Endothelial cell of umbilical vein (primary cell): ENCODE results near the gene PGAP6. TPM values are rescaled to one million over a fixed set of nuclear protein-coding genes. Genes with fewer than 3 reads are reported as not detected.

ENCODE experiments used
- BruUV-seq: library from RNA; stranded (reverse); fragments of 400-500 nt; replicated peaks from 2 replicates; lab custom pipeline; 2021; lab: Mats Ljungman, UMichigan
- CTCF ChIA-PET: fragments of 300-600, 350-600 bp; sonication (Branson Sonifier 250); formaldehyde crosslinking; loops from one replicate; lab custom pipeline; 2021; ENCODE audit warnings: antibody characterized with exemption, inconsistent platforms; lab: Charles Lee
- POLR2A ChIA-PET: fragments of 300-600, 350-600 bp; sonication (Branson Sonifier 250); formaldehyde crosslinking; loops from one replicate; lab custom pipeline; 2021; ENCODE audit warnings: antibody characterized with exemption, inconsistent platforms; lab: Charles Lee
- DNase-seq: peaks from one replicate; pipeline ENCODE4 v3.0.0-alpha.2; 2011; ENCODE audit warnings: low read depth, low spot score
- FAIRE-seq: peaks from 2 replicates; lab custom pipeline; 2011; peaks lifted over from hg19 to GRCh38; lab: Jason Lieb, UNC
- H2AFZ ChIP-seq: 2 replicates; pipeline ENCODE4 v1.6.0; 2012; ENCODE audit warnings: low read depth, low read length, control low read depth, inconsistent platforms
- H3K27ac ChIP-seq: 2 replicates; pipeline ENCODE4 v1.5.1; 2011; ENCODE audit warnings: low read depth, mild to moderate bottlenecking, control low read depth, low read length, moderate library complexity; ENCODE audit not compliant: insufficient read depth
- H3K27me3 ChIP-seq, 2 experiments: 2 replicates each; pipeline versions ENCODE4 v1.6.0 to v1.6.1; 2011; ENCODE audit warnings: low read length in 2 of 2, mixed read lengths in 1 of 2; ENCODE audit not compliant: control insufficient read depth in 2 of 2, insufficient read depth in 2 of 2
- H3K36me3 ChIP-seq, 2 experiments: 2 replicates in 1 of 2; 3 replicates in 1 of 2; pipeline ENCODE4 v1.5.1; 2011; ENCODE audit warnings: low read length in 2 of 2, mild to moderate bottlenecking in 1 of 2, moderate library complexity in 1 of 2; ENCODE audit not compliant: control insufficient read depth in 2 of 2, insufficient read depth in 2 of 2; ENCODE audit errors: extremely low read depth in 1 of 2
- H3K4me1 ChIP-seq: 3 replicates; pipeline ENCODE4 v1.5.1; 2011; ENCODE audit warnings: mild to moderate bottlenecking, low read length; ENCODE audit not compliant: control insufficient read depth, insufficient read depth; ENCODE audit errors: extremely low read depth
- H3K4me2 ChIP-seq: 2 replicates; pipeline ENCODE4 v1.6.1; 2011; ENCODE audit warnings: low read length, control low read depth, mixed read lengths; ENCODE audit not compliant: insufficient read depth
- H3K4me3 ChIP-seq, 3 experiments: fragments of 200-600 bp in 1 of 3; sonication (generic), shearing (Covaris generic) in 1 of 3; replicated peaks in 1 of 3; 2 replicates each; pipeline ENCODE4 v1.5.1; 2011 to 2016; ENCODE audit warnings: control low read depth in 3 of 3, low read length in 3 of 3, mild to moderate bottlenecking in 2 of 3, inconsistent platforms in 1 of 3, low read depth in 1 of 3, moderate library complexity in 1 of 3; ENCODE audit not compliant: insufficient read depth in 1 of 3
- H3K79me2 ChIP-seq: 2 replicates; pipeline ENCODE4 v1.6.0; 2012; ENCODE audit warnings: low read length, inconsistent platforms; ENCODE audit not compliant: control insufficient read depth, insufficient read depth
- H3K9ac ChIP-seq: replicated peaks from 2 replicates; pipeline ENCODE3; 2011; ENCODE audit warnings: low read length, control low read depth; ENCODE audit not compliant: insufficient read depth; ENCODE audit errors: extremely low read depth
- H3K9me1 ChIP-seq: replicated peaks from 3 replicates; pipeline ENCODE4 v1.6.0; 2011; ENCODE audit warnings: mild to moderate bottlenecking, low read length; ENCODE audit not compliant: control insufficient read depth, insufficient read depth; ENCODE audit errors: extremely low read depth
- H3K9me3 ChIP-seq: replicated peaks from 2 replicates; pipeline ENCODE4 v1.5.1; 2012; ENCODE audit warnings: low read length, inconsistent platforms; ENCODE audit not compliant: control insufficient read depth, insufficient read depth
- H4K20me1 ChIP-seq: replicated peaks from 2 replicates; pipeline ENCODE3; 2011; ENCODE audit warnings: mild to moderate bottlenecking, low read length; ENCODE audit not compliant: control insufficient read depth, insufficient read depth; ENCODE audit errors: extremely low read depth
- FOS ChIP-seq: IDR thresholded peaks from 2 replicates; pipeline ENCODE4 v1.6.1; 2011; ENCODE audit warnings: mild to moderate bottlenecking, low read length, moderate library complexity, borderline replicate concordance; ENCODE audit not compliant: insufficient read depth
- GATA2 ChIP-seq: IDR thresholded peaks from 2 replicates; pipeline ENCODE4 v1.7.0; 2011; ENCODE audit warnings: low read depth, mild to moderate bottlenecking, moderate library complexity, mixed read lengths, low read length; ENCODE audit not compliant: insufficient read length, insufficient read depth
- POLR2A ChIP-seq: IDR thresholded peaks from 2 replicates; pipeline ENCODE4 v1.6.1; 2012; ENCODE audit warnings: low read depth, mild to moderate bottlenecking, control low read depth, low read length
- POLR2AphosphoS5 ChIP-seq: IDR thresholded peaks from 2 replicates; pipeline ENCODE4 v1.6.1; 2012; ENCODE audit warnings: low read depth, mild to moderate bottlenecking, control low read depth, low read length, moderate library complexity; ENCODE audit not compliant: insufficient read depth
- dilution Hi-C: fragments of 300-500 bp; cut with MboI; formaldehyde crosslinking; loops from one replicate; pipeline ENCODE4 v1.15.0; 2019; ENCODE audit warnings: low sequenced_read_pairs; ENCODE audit not compliant: extremely low pct_ligation_motif_present
- intact Hi-C: fragments of 100-400 bp; cut with micrococcal nuclease; formaldehyde crosslinking; loops from one replicate; pipeline ENCODE4 v1.10.0; 2022
- polyA plus RNA-seq, 4 experiments: library from polyadenylated mRNA; depleted of rRNA in 3 of 4; stranded (reverse) in 3 of 4; unstranded in 1 of 4; fragments of >200 nt; gene quantifications; 2 replicates each; pipeline versions ENCODE4 v1.2.1 to v1.2.3, GENCODE V29; 2011 to 2012; ENCODE audit warnings: missing spikeins in 1 of 4
- total RNA-seq: library from RNA; stranded (reverse); gene quantifications from 2 replicates; pipeline ENCODE4 v1.2.3, GENCODE V29; 2021
- TF ChIP-seq, protein P1 (sequence below), 2 donors: IDR thresholded peaks; 1 replicate in 1 of 2; 2 replicates in 1 of 2; pipeline ENCODE4 v1.5.1; 2011; ENCODE audit warnings: low read length in 2 of 2, mild to moderate bottlenecking in 2 of 2, moderate library complexity in 2 of 2, control low read depth in 1 of 2, inconsistent platforms in 1 of 2, low read depth in 1 of 2; ENCODE audit not compliant: insufficient read depth in 1 of 2; ENCODE audit errors: extremely low read depth in 1 of 2

Gene PGAP6
- total and polyA plus RNA-seq, 2 donors (not counting 3 experiments of a cell fraction or from before 2014, with no cell fraction given): 89.8 to 365 TPM

DNA sequence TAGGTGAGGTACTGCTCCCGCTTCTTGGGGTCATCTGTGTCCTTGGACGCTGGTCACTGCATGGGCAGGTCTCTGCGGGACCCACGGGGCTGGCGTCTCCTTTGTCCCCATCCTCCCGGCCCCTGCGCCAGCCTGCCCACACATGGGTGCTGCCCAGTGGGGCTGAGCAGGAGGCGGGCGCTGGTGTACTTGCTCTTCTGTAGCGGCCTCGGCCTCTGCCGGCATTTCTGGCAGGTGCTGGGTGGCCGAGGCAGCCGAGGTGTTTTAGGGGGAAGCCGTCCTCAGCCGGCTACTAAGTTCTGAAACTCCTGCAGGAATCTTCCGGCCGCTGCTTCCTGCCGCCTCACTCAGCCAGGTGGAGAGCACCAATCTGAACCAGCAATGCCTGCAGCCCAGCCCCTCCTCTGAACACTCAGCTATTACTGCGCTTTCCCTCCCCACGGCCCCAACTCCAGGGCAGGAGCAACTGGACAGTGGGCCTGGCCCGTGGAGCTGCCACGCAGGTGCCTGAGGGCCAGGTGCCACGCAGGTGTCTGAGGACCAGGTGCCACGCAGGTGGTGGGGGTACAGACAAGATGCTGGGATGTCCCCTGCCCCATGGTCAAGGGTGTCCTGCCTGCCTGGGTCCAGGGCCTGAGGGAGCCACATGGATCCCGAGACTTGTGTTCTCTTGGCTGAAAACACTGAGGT, 29.9 kb upstream of the PGAP6 start:
- Histone ChIP-seq H3K4me2 (no peak overlapping the region), H3K9me1 (no peaks in the 10 kb centered on the region), H3K36me3 (peaks cover 0 to 8% of the 10 kb centered on the region in 2 experiments), H3K4me1 (no peaks in the 10 kb centered on the region), H3K9me3 (no peaks in the 10 kb centered on the region), H2AFZ (no peak overlapping the region), H3K27ac (no peak overlapping the region), H4K20me1 (no peaks in the 10 kb centered on the region), H3K79me2 (no peaks in the 10 kb centered on the region), H3K4me3 (no peak overlapping the region), H3K9ac (no peak overlapping the region), H3K27me3 (no peaks in the 10 kb centered on the region)
- TF ChIP-seq POLR2A: no peak
- dilution Hi-C loops: no loop called here
- BruUV-seq: no TSS peak
- FAIRE-seq (no peak), DNase-seq (no peak)
- ChIA-PET POLR2A (no interaction called here), CTCF (no interaction called here)
- intact Hi-C loops: no loop called here

DNA sequence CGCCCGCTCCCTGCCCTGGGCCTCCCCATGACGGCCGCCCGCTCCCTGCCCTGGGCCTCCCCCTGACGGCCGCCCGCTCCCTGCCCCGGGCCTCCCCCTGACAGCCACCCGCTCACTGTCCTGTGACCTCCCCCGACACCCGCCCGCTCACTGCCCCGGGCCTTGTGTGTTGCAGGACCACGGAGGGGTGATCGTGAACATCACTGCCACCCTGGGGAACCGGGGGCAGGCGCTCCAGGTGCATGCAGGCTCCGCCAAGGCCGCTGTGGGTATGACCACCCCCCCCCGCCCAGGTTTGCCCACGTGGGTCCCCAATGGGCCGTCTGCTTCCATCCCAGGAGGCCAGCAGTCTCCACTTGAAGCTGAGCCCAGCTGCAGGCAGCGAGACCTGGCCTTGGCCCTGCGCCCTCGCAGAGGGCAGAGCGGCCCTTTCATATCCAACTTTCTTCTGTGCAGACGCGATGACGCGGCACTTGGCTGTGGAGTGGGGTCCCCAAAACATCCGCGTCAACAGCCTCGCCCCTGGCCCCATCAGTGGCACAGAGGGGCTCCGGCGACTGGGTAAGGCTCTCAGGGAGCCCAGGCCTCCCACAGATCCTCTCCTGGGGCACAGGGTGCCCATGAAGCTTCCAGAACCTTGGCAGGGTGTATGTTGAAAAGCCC, 28.9 kb upstream of the PGAP6 start:
- no peaks in the 10 kb centered on the region for H3K4me1 ChIP-seq
- DNase-seq (no peak), FAIRE-seq (no peak)
- H3K36me3 ChIP-seq: peaks cover 0 to 8% of the 10 kb centered on the region in 2 experiments
- ChIA-PET POLR2A (interaction anchor here (0.6 kb wide), 1 partner anchor 58 kb away, joined by 3 read pairs; no protein-coding TSS in a partner anchor), CTCF (interaction anchor here (0.6 kb wide), 1 partner anchor 96 kb away, joined by 3 read pairs; no protein-coding TSS in a partner anchor)
- no peak overlapping the region for H2AFZ ChIP-seq
- H3K79me2 ChIP-seq: no peaks in the 10 kb centered on the region
- no peak overlapping the region for H3K4me3 ChIP-seq
- H3K27me3 ChIP-seq: no peaks in the 10 kb centered on the region
- no peak overlapping the region for H3K4me2 ChIP-seq
- H3K9me3 ChIP-seq: no peaks in the 10 kb centered on the region
- dilution Hi-C loops (no loop called here), intact Hi-C loops (no loop called here)
- TF ChIP-seq FOS (no peak), POLR2AphosphoS5 (no peak), GATA2 (no peak)
- TF ChIP-seq, protein P1, sequence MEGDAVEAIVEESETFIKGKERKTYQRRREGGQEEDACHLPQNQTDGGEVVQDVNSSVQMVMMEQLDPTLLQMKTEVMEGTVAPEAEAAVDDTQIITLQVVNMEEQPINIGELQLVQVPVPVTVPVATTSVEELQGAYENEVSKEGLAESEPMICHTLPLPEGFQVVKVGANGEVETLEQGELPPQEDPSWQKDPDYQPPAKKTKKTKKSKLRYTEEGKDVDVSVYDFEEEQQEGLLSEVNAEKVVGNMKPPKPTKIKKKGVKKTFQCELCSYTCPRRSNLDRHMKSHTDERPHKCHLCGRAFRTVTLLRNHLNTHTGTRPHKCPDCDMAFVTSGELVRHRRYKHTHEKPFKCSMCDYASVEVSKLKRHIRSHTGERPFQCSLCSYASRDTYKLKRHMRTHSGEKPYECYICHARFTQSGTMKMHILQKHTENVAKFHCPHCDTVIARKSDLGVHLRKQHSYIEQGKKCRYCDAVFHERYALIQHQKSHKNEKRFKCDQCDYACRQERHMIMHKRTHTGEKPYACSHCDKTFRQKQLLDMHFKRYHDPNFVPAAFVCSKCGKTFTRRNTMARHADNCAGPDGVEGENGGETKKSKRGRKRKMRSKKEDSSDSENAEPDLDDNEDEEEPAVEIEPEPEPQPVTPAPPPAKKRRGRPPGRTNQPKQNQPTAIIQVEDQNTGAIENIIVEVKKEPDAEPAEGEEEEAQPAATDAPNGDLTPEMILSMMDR (IDR thresholded peaks at IDR 0.05; ENCODE audit: extremely low read depth in 1 of 2, insufficient read depth in 1 of 2, low read depth in 1 of 2, low read length in 2 of 2): no peak
- H4K20me1 ChIP-seq: no peaks in the 10 kb centered on the region
- no TSS peak for BruUV-seq
- no peaks in the 10 kb centered on the region for H3K9me1 ChIP-seq
- H3K9ac ChIP-seq: no peak overlapping the region
- no peak overlapping the region for H3K27ac ChIP-seq
